A673 (cell line): ENCODE measurements around the gene LUZP4. TPM values are rescaled to one million over a fixed set of nuclear protein-coding genes. Genes with fewer than 3 reads are reported as not detected.

ENCODE experiments used
- BruUV-seq: library from RNA; stranded (reverse); fragments of 400-500 nt; replicated peaks from 2 replicates; lab custom pipeline; 2021; lab: Mats Ljungman, UMichigan
- CTCF ChIA-PET: fragments of 300-600 bp; sonication (Branson Sonifier 250); formaldehyde crosslinking; loops from one replicate; lab custom pipeline; 2022; ENCODE audit warnings: antibody characterized with exemption; lab: Charles Lee
- POLR2A ChIA-PET: fragments of 300-600 bp; sonication (Branson Sonifier 250); formaldehyde crosslinking; loops from one replicate; lab custom pipeline; 2022; ENCODE audit warnings: antibody characterized with exemption; ENCODE audit not compliant: low non-redundant PET; lab: Charles Lee
- DNase-seq: peaks from one replicate; pipeline ENCODE4 v3.0.0-alpha.2; 2015; ENCODE audit warnings: low spot score
- H3K27ac ChIP-seq: fragments of 200-600 bp; sonication (generic); 2 replicates; pipeline ENCODE4 v1.5.1; 2016; ENCODE audit warnings: mixed run types, low read depth, mild to moderate bottlenecking, mixed read lengths, antibody characterized with exemption, low read length; ENCODE audit not compliant: poor library complexity, severe bottlenecking
- H3K27me3 ChIP-seq: fragments of 200-600 bp; sonication (generic); replicated peaks from 2 replicates; pipeline ENCODE4 v1.6.1; 2017; ENCODE audit warnings: mixed run types, low read depth, mild to moderate bottlenecking, mixed read lengths, antibody characterized with exemption, low read length; ENCODE audit not compliant: insufficient read depth, poor library complexity
- H3K36me3 ChIP-seq: fragments of 200-600 bp; sonication (generic); 2 replicates; pipeline ENCODE4 v1.6.1; 2016; ENCODE audit warnings: mixed run types, mild to moderate bottlenecking, mixed read lengths, antibody characterized with exemption, low read length; ENCODE audit not compliant: insufficient read depth, poor library complexity, severe bottlenecking
- H3K4me1 ChIP-seq: fragments of 200-600 bp; sonication (generic); 2 replicates; pipeline ENCODE4 v1.6.1; 2017; ENCODE audit warnings: mixed run types, mild to moderate bottlenecking, mixed read lengths, antibody characterized with exemption, low read length; ENCODE audit not compliant: insufficient read depth, poor library complexity, severe bottlenecking
- H3K4me3 ChIP-seq: fragments of 200-600 bp; sonication (generic); 2 replicates; pipeline ENCODE4 v1.5.1; 2016; ENCODE audit warnings: low read depth, mixed run types, mild to moderate bottlenecking, mixed read lengths, low read length; ENCODE audit not compliant: poor library complexity, severe bottlenecking
- H3K9me3 ChIP-seq: fragments of 200-600 bp; sonication (generic); 2 replicates; pipeline ENCODE4 v1.6.1; 2016; ENCODE audit warnings: mixed run types, low read depth, mild to moderate bottlenecking, mixed read lengths, antibody characterized with exemption, low read length; ENCODE audit not compliant: poor library complexity, severe bottlenecking
- EZH2 ChIP-seq: fragments of 200-600 bp; sonication (generic); IDR thresholded peaks from 2 replicates; pipeline ENCODE4 v1.6.1; 2017; ENCODE audit warnings: borderline replicate concordance, low read depth, mild to moderate bottlenecking, mixed read lengths, antibody characterized with exemption, low read length; ENCODE audit not compliant: poor library complexity, severe bottlenecking
- intact Hi-C: fragments of 100-400 bp; cut with micrococcal nuclease; formaldehyde crosslinking; loops from one replicate; pipeline ENCODE4 v1.10.0; 2022; ENCODE audit not compliant: unreplicated experiment
- total RNA-seq: library from RNA; stranded (reverse); gene quantifications from 2 replicates; pipeline ENCODE4 v1.2.3, GENCODE V29; 2021
- TF ChIP-seq, protein P1 (sequence below): fragments of 300-800, 200-600 bp; sonication (generic); conservative IDR thresholded peaks from 2 replicates; pipeline ENCODE4 v1.5.1; 2017; ENCODE audit warnings: low read depth, mild to moderate bottlenecking, antibody characterized with exemption, low read length, moderate library complexity, mixed read lengths

Gene LUZP4
- total RNA-seq, 1 experiment from 2014 or later: not detected

DNA sequence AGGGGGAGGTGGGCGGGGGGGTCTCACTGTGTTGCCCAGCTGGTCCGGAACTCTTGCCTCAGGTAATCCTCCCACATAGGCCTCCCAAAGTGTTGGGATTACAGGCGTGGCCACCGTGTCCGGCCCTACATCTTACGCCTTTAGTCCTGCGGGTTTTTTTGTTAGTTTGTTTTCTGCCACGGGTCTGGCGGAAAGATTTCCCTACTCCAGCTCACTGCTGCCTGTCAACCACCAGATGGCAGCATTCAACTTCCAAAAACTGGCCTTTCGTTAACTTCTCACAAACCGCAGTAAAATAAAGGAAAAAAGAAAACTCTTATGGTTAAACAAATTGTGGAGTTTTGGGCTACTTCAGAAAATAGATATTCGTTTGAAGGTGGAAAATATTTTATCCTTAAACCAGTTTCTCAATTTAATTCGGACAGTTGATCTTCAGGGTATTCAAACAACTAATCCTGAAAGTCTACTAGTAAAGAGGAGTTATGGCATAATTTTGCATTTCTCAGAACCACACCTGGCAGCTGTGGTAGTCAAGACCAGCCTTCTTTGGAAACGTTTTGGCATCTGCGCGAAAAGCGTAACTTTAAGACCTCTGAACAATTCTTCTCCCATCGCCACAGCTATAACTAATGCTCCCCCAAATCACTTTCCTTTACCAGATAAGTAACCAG, 41.1 kb downstream of the LUZP4 start:
- H3K4me1 ChIP-seq: no peaks in the 10 kb centered on the region
- ChIA-PET POLR2A (no interaction called here), CTCF (interaction anchor here (1.2 kb wide), 1 partner anchor 313 kb away, joined by 5 read pairs; no protein-coding TSS in a partner anchor)
- DNase-seq: peak; percentile 74
- no peaks in the 10 kb centered on the region for H3K9me3 ChIP-seq
- intact Hi-C loops: loop anchor here (1.0 to 5.0 kb wide), 3 partner anchors 232 to 362 kb away; partner anchors contain the start of gene PLS3
- BruUV-seq: no TSS peak
- H3K27ac ChIP-seq: no peak overlapping the region
- no peak for TF ChIP-seq EZH2
- TF ChIP-seq, protein P1, sequence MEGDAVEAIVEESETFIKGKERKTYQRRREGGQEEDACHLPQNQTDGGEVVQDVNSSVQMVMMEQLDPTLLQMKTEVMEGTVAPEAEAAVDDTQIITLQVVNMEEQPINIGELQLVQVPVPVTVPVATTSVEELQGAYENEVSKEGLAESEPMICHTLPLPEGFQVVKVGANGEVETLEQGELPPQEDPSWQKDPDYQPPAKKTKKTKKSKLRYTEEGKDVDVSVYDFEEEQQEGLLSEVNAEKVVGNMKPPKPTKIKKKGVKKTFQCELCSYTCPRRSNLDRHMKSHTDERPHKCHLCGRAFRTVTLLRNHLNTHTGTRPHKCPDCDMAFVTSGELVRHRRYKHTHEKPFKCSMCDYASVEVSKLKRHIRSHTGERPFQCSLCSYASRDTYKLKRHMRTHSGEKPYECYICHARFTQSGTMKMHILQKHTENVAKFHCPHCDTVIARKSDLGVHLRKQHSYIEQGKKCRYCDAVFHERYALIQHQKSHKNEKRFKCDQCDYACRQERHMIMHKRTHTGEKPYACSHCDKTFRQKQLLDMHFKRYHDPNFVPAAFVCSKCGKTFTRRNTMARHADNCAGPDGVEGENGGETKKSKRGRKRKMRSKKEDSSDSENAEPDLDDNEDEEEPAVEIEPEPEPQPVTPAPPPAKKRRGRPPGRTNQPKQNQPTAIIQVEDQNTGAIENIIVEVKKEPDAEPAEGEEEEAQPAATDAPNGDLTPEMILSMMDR: peak; percentile 92
- H3K36me3 ChIP-seq: no peaks in the 10 kb centered on the region
- no peaks in the 10 kb centered on the region for H3K27me3 ChIP-seq
- H3K4me3 ChIP-seq: no peak overlapping the region

DNA sequence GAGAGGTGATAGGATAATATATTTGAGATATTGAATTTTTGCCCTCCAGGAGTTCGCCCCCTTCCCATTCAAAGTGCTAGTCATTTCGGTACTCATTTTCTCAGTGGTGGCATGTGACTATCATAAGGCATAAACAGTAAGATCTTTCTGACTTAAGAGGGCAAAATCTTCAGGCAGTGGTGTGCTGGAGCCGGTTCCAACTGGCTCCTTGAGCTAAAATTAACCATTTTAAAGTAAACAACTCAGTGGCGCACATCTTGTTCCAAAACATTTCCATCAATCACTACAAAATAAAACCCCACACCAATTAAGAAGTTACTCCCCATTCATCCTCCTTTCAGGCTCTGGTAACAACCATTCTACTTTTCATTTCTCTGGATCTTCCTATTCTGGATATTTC, 43.3 kb downstream of the LUZP4 start:
- Histone ChIP-seq H3K27me3 (no peaks in the 10 kb centered on the region), H3K36me3 (no peaks in the 10 kb centered on the region), H3K4me3 (no peak overlapping the region), H3K9me3 (no peaks in the 10 kb centered on the region), H3K4me1 (peaks cover 5% of the 10 kb centered on the region), H3K27ac (no peak overlapping the region)
- no peak for DNase-seq
- TF ChIP-seq EZH2: no peak
- TF ChIP-seq, protein P1: no peak
- intact Hi-C loops: loop anchor here (5.0 kb wide), 2 partner anchors 229 to 359 kb away; partner anchors contain the start of gene PLS3
- no TSS peak for BruUV-seq
- ChIA-PET POLR2A (no interaction called here), CTCF (no interaction called here)

DNA sequence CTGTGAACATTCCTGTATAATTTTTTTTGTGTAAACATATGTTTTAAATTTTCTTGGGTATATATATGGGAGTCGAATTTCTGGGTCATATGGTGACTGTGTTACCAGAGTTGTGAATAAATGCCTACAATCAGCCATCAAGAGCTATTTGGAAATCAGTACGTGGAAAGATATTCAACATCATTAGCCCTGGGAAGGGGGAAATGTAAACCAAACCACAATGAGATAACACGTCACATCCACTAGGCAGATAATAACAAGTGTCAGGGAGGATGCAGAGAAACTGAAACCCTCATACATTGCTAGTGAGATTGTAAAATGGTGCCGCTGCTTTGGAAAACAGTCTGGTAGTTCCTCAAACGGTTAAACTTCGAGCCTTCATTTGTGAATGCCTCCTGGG, 43.9 kb downstream of the LUZP4 start:
- H3K27ac ChIP-seq: no peak overlapping the region
- no peaks in the 10 kb centered on the region for H3K9me3 ChIP-seq
- DNase-seq: no peak
- H3K27me3 ChIP-seq: no peaks in the 10 kb centered on the region
- ChIA-PET CTCF (no interaction called here), POLR2A (no interaction called here)
- intact Hi-C loops: loop anchor here (5.0 kb wide), 2 partner anchors 229 to 359 kb away; partner anchors contain the start of gene PLS3
- no peak for TF ChIP-seq EZH2
- TF ChIP-seq, protein P1: no peak
- peaks cover 11% of the 10 kb centered on the region for H3K4me1 ChIP-seq
- BruUV-seq: no TSS peak
- no peaks in the 10 kb centered on the region for H3K36me3 ChIP-seq
- no peak overlapping the region for H3K4me3 ChIP-seq
